Fibroblast of peridontal ligament (primary cell): ENCODE results near the gene DDR2.
A peak's percentile ranks its signal among the peaks of the same experiment; 100 is the strongest.

ENCODE experiments used
- DNase-seq: peaks from one replicate; pipeline ENCODE4 v3.0.0-alpha.2; 2010; ENCODE audit errors: extremely low read depth

DDR2 gene

GRCh38 chr1:162696286-162696862 is 64.1 kb downstream of the DDR2 start:
- DNase-seq = peak; percentile 98

GRCh38 chr1:162697140-162697895 is 65.1 kb downstream of the DDR2 start:
- DNase-seq = peak; percentile 41

- no peak for DNase-seq
Measured at GRCh38 chr1:162699366-162699765, 67.1 kb downstream of the DDR2 start.

GRCh38 chr1:162700131-162700530 is 67.9 kb downstream of the DDR2 start:
- DNase-seq = no peak

- DNase-seq = no peak
Measured at GRCh38 chr1:162701286-162701685, 69.0 kb downstream of the DDR2 start.

- no peak for DNase-seq
Measured at GRCh38 chr1:162702628-162703027, 70.4 kb downstream of the DDR2 start.

GRCh38 chr1:162703708-162704107 is 71.4 kb downstream of the DDR2 start:
- DNase-seq = peak; percentile 78

GRCh38 chr1:162704673-162705424 is 72.6 kb downstream of the DDR2 start:
- DNase-seq = no peak

GRCh38 chr1:162706003-162706402 is 73.7 kb downstream of the DDR2 start:
- no peak for DNase-seq

- DNase-seq = no peak
Measured at GRCh38 chr1:162706606-162707005, 74.3 kb downstream of the DDR2 start.

- no peak for DNase-seq
Measured at GRCh38 chr1:162708286-162708685, 76.0 kb downstream of the DDR2 start.

- no peak for DNase-seq
Measured at GRCh38 chr1:162709132-162709860, 77.0 kb downstream of the DDR2 start.

- no peak for DNase-seq
Measured at GRCh38 chr1:162709870-162710269, 77.6 kb downstream of the DDR2 start.

- DNase-seq = peak; percentile 82
Measured at GRCh38 chr1:162710345-162710744, 78.1 kb downstream of the DDR2 start.

- DNase-seq = no peak
Measured at GRCh38 chr1:162710780-162711465, 78.7 kb downstream of the DDR2 start.

GRCh38 chr1:162712317-162713029 is 80.2 kb downstream of the DDR2 start:
- DNase-seq = no peak

GRCh38 chr1:162716123-162716522 is 83.9 kb downstream of the DDR2 start:
- no peak for DNase-seq

GRCh38 chr1:162716552-162716951 is 84.3 kb downstream of the DDR2 start:
- no peak for DNase-seq

- DNase-seq = no peak
Measured at GRCh38 chr1:162717548-162718184, 85.4 kb downstream of the DDR2 start.

GRCh38 chr1:162719678-162720077 is 87.4 kb downstream of the DDR2 start:
- DNase-seq = no peak
